Skeletal muscle cell (primary cell): ENCODE measurements around the gene ICOS.
"Not testable (repeated sequence)": the region's sequence is repeated elsewhere in the genome, so short reads cannot be mapped to it uniquely, and the experiment has no call there.

Experiments used
- DNase-seq: peaks from one replicate; pipeline ENCODE4 v3.0.0-alpha.2; 2010; ENCODE audit warnings: low read depth
- H3K4me3 ChIP-seq: 2 replicates; pipeline ENCODE4 v1.5.1; 2011; ENCODE audit warnings: low read depth, mild to moderate bottlenecking, control low read depth, low read length, moderate library complexity

ICOS gene

GRCh38 chr2:203959672-203960071 lies 23.1 kb downstream of the ICOS start:
- H3K4me3 ChIP-seq = no peak overlapping the region
- no peak for DNase-seq

DNA sequence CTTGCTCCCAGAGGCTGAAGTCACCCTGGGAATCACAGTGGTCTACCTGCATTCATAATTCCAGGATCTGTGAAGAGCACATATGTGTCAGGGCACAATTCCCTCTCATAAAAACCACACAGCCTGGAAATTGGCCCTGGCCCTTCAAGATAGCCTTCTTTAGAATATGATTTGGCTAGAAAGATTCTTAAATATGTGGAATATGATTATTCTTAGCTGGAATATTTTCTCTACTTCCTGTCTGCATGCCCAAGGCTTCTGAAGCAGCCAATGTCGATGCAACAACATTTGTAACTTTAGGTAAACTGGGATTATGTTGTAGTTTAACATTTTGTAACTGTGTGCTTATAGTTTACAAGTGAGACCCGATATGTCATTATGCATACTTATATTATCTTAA lies 24.2 kb downstream of the ICOS start:
- H3K4me3 ChIP-seq = no peak overlapping the region
- no peak for DNase-seq

DNA sequence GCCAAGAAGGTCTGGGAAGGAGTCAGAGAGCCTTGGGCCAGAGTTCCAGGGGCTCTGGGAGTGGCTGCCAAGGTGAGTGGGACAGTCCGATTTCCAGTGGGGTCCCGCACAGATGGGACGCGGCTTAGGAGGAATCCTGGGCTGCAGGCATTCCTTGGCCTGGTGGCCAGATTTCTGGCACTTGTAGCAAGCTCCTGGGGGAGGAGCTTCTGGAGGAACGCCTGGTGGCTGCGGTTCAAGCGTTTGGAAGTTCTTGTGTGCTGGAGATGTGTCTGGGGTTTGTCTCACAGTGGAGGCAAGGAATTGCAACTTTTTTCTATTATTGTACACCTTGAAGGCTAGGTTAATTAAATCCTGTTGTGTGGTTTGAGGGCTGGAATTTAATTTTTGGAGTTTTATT lies 28.6 kb downstream of the ICOS start:
- not testable (repeated sequence) for H3K4me3 ChIP-seq, DNase-seq

DNA sequence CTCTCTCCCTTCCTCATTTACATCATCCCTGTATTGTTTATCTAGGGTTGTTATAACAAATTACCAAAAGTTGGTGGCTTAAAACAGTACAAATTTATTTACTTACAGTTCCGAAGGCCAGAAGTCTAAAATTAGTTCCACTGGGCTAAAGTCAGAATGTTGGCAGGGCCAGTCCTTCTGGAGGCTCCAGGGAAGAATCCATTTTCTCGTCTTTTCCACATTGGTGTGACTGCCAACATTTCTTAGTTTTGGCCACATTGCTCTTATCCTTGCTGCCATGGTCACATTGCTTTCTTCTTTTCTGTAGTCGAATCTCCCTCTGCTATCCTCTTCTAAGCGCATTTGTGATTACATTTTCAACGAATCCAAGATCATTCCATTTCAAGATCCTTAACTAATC lies 34.7 kb downstream of the ICOS start:
- DNase-seq = no peak
- no peak overlapping the region for H3K4me3 ChIP-seq

DNA sequence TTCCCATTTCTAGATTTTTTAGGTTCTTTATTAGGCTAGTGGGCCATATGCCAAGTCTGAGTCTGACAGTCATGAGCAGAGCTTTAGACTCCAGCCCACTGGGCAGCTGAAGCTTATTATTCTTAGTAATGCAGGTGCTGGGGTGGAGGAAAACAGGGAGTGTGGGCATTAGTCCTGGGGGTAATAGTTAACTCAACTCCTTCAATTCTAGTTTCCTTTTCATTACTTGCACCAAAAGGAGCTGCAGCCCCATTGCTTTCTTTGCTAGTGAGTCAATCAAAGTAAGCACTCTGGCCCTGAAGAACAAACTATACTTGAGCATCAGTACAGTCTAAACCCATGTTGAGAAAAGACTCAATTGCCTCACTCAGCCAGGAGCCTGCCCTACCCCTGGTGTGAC lies 35.5 kb downstream of the ICOS start:
- H3K4me3 ChIP-seq = no peak overlapping the region
- no peak for DNase-seq

DNA sequence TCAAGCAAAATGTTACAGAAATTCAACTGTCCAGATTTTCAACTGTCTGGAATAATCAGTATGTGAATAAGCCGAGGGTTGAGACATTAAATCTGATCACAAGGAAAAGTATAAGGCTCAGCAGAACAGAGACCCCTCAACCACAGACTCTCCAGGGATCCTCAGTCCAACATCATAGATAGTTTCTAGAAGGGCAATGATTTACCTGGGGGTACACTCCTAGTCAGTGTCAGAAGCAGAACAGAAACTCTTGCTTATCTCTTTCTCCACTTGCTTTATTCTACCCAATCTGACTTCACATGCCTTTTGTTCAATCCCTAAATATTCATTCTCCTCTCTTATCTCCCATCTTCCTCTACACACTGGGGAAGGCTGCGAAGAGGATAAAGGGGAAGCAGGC lies 36.4 kb downstream of the ICOS start:
- H3K4me3 ChIP-seq = no peak overlapping the region
- no peak for DNase-seq

- H3K4me3 ChIP-seq = no peak overlapping the region
- DNase-seq = no peak
Observed at GRCh38 chr2:203973676-203974075, 37.1 kb downstream of the ICOS start.

- H3K4me3 ChIP-seq = no peak overlapping the region
- no peak for DNase-seq
Observed at GRCh38 chr2:203975912-203976311, 39.3 kb downstream of the ICOS start.

DNA sequence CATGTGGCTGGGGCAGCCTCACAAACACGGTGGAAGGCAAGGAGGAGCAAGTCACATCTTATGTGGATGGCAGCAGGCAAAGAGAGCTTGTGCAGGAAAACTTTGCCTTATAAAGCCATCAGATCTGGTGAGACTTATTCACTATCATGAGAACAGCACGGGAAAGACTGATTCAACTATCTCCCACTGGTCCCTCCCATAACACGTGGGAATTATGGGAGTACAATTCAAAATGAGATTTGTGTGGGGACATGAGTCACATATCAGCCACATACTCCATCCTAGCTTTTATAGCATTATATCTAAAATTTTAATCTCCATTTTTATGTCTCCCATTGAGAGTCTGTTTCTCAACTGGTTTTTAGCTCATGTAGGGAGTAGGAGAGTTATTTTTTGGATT lies 45.7 kb downstream of the ICOS start:
- DNase-seq = no peak
- H3K4me3 ChIP-seq = no peak overlapping the region

DNA sequence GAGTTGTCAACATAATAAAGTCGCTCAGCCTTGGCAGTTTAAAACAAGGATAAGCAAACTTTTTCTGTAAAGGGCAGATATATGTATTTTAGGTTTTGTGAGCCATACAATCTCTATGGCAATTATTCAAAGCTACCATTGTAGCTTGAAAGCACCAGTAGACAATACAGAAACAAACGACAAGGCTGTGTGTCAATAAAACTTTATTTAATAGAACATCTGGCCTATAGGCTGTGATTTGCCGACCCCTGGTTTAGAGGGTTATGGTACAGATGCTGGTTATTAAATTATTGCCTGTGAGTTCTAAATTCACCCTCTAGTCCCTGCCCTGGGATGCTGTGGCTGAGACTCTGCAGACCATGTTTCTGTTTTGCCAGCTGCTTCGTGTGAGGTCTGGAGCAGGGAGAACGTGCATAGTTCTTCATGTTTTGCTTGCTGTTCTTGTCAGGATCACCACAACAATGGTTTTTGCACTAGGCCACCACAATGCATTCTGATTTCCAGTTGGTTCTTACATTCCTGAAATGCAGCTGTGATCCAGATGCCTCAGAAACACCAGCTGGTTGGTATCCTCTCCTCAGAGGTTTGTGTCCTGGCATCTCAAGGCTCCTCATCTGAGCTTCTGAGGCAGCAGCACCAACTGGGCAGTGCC lies 46.6 kb downstream of the ICOS start:
- H3K4me3 ChIP-seq = no peak overlapping the region
- no peak for DNase-seq

DNA sequence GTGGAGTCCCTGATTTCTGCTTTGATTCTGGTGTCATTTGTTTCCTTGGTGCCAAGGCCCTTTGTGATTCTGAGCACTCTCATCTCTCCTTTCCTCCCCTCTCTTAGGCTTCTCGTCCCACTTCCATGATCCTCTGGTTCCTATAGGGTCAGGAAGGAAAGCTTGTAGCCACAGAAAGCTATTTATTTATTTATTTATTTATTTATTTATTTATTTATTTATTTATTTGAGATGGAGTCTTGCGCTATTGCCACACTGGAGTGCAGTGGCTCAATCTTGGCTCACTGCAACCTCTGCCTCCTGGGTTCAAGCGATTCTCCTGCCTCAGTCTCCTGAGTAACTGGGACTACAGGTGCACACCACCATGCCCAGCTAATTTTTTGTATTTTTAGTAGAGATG lies 49.4 kb downstream of the ICOS start:
- H3K4me3 ChIP-seq, DNase-seq: not testable (repeated sequence)

GRCh38 chr2:203987959-203988358 lies 51.4 kb downstream of the ICOS start:
- no peak for DNase-seq
- H3K4me3 ChIP-seq = no peak overlapping the region

- no peak overlapping the region for H3K4me3 ChIP-seq
- DNase-seq = no peak
Observed at GRCh38 chr2:203988500-203989260, 52.1 kb downstream of the ICOS start.

DNA sequence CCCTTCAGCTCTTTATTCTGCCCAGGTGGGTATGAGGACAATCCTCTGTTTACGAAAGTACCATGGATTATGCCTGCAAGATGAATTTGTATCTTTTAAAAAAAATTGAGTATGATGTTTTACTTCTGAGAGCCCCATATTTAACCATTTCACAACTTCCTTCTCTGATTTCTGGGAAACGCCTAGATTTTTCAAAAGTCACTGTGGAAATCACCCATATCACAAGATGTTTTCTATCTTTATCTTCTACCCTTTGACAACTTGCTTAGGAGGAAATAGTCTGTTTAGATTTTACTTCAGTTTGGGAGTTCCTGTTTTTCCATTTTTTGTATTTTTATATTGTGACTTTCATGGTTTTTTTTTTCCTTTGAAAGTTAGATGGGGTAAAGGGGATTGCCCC lies 53.0 kb downstream of the ICOS start:
- DNase-seq = no peak
- no peak overlapping the region for H3K4me3 ChIP-seq

- no peak overlapping the region for H3K4me3 ChIP-seq
- no peak for DNase-seq
Observed at GRCh38 chr2:203992509-203992908, 55.9 kb downstream of the ICOS start.

GRCh38 chr2:203993011-203993410 lies 56.4 kb downstream of the ICOS start:
- no peak for DNase-seq
- no peak overlapping the region for H3K4me3 ChIP-seq

DNA sequence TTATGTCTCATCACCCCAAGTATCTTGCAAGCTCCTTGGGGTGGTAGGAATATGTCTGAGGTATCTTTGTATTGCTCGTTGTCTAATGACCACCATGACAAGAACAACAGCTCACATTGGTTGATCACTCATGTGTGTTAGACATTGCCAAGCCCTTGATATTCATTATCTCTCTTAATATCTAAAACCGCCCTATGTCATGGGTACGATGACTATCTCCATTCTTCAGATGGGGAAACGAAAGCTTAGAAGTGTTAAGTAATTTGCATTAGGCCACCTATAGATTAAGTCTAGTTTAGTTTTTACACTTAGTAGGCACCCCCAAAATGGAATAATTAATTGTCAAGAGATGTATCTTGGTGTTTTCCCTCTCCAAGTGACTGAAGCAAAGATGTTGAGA lies 57.0 kb downstream of the ICOS start:
- no peak overlapping the region for H3K4me3 ChIP-seq
- no peak for DNase-seq

DNA sequence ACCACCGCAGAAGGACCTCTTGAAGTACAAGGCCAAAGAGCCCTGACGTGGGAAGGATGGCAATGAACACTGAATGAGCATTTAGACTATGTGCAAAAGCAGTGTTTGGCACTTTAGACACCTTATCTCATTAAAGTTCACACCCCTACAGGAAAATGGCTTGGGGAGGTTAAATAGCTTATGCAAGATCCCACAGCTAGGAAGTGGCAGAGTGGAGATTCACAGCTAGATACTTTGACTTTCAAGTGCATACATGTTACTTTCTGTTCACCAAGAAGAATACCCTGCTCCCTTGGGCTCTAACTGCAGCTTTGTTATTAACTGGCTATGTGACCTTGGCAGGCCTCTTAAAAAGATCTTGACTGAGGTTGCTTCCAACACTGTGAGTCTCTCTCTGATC lies 58.2 kb downstream of the ICOS start:
- no peak overlapping the region for H3K4me3 ChIP-seq
- DNase-seq = no peak

DNA sequence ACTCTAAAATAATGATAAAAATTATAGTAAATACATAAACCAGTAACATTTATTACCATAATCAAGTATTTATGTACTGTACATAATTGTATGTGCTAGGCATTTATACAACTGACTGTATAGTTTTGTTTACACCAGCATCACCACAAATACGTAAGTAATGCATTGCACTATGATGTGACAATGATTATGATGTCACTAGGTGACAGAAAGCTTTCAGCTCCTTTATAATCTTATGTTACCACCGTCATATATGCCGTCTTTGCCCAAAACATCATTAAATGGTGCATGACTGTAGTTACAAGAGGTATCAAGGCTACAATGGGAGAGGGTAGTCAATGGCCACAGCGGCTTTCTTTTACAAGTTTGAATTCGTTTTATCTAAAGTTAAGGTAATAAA lies 60.1 kb downstream of the ICOS start:
- no peak overlapping the region for H3K4me3 ChIP-seq
- no peak for DNase-seq

GRCh38 chr2:203997481-203997880 lies 60.9 kb downstream of the ICOS start:
- no peak overlapping the region for H3K4me3 ChIP-seq
- DNase-seq = no peak
